Psoas muscle (tissue), 8 donors: Measurements from ENCODE around the gene SULF2. TPM values are rescaled to one million over a fixed set of nuclear protein-coding genes. Genes with fewer than 3 reads are reported as not detected.

ENCODE experiments used
- ATAC-seq, 4 donors: fragments of 200-7000 bp; cut with Tn5 transposase; one replicate each; pipeline ENCODE4 v1.9.1; 2020; ENCODE audit warnings: moderate library complexity in 3 of 4, mild to moderate bottlenecking in 2 of 4
- DNase-seq, 2 donors: peaks; one replicate each; pipeline ENCODE4 v3.0.0-alpha.2; 2020
- H3K27ac ChIP-seq: fragments of 200-600 bp; one replicate; pipeline ENCODE4 v1.8.0; 2022
- H3K27me3 ChIP-seq, 3 donors: fragments of 200-600 bp in 1 of 3; one replicate each; pipeline versions ENCODE4 v1.6.1 to v1.8.0; 2013 to 2022; ENCODE audit warnings: low read length in 2 of 3, mild to moderate bottlenecking in 2 of 3, moderate library complexity in 1 of 3; ENCODE audit not compliant: insufficient read depth in 3 of 3
- H3K36me3 ChIP-seq, 2 donors: fragments of 200-600 bp in 1 of 2; one replicate each; pipeline versions ENCODE4 v1.6.1 to v1.8.0; 2013 to 2022; ENCODE audit warnings: low read depth in 1 of 2, mild to moderate bottlenecking in 1 of 2, moderate library complexity in 1 of 2; ENCODE audit not compliant: insufficient read depth in 1 of 2
- H3K4me1 ChIP-seq: fragments of 200-600 bp; one replicate; pipeline ENCODE4 v1.8.0; 2022
- H3K4me3 ChIP-seq: fragments of 200-600 bp; one replicate; pipeline ENCODE4 v1.8.0; 2022; ENCODE audit warnings: mild to moderate bottlenecking
- H3K9me3 ChIP-seq: fragments of 200-600 bp; one replicate; pipeline ENCODE4 v1.8.0; 2022
- CTCF ChIP-seq: fragments of 200-600 bp; IDR thresholded peaks from one replicate; pipeline ENCODE4 v1.8.0; 2022; ENCODE audit warnings: antibody characterized with exemption
- WGBS, 3 donors: extraction: QIAGEN DNeasy Blood & Tissue Kit; methylation state at CpG; one replicate each; pipeline versions ENCODE4 v1.1.6 to v1.1.7; 2013; 5-methylcytosine and 5-hydroxymethylcytosine counted together
- intact Hi-C, 2 donors: fragments of 100-400 bp; cut with DNase I; formaldehyde crosslinking; loops; one replicate each; pipeline versions ENCODE4 v1.11.0 to v1.14.2; 2022
- polyA plus RNA-seq, 3 donors: library from polyadenylated mRNA; stranded (reverse); fragments of 200-250 nt; gene quantifications; one replicate each; pipeline ENCODE4 v1.2.3, GENCODE V29; 2013
- total RNA-seq, 4 donors: library from RNA; stranded (reverse); fragmentation: NEBNext Ultra II Directional in 2 of 4; extraction: Animal tissue kit (Norgen Biotek cat#: 25700) in 2 of 4; gene quantifications; one replicate each; pipeline versions ENCODE4 v1.2.1 to v1.2.4, GENCODE V29; 2021 to 2023
- donor health status: healthy with polysubstance abuse.
- donor health status: DM: no; HTN: no; CAD: no; lungs with moderate emphysema.
- donor health status: Bipolar disorder and iron deficiency.
- donor health status: healthy.
- donor health status: DM: yes; HTN: yes; CAD: no.
- donor health status: DM: no; HTN: no; CAD: no.
- donor health status: DM: no; HTN: no; CAD: no.
- donor health status: DM: yes; HTN: yes; CAD: no.

Gene SULF2
- total and polyA plus RNA-seq, 7 donors = 5.3 to 23.3 (median 11.6) TPM

GRCh38 chr20:47765271-47765670 lies 20.0 kb downstream of the SULF2 start:
- no peak overlapping the region for H3K27ac ChIP-seq
- 84 to 92% (median 85%) methylated on average over 7 of the region's 7 CpGs for WGBS, 3 donors

GRCh38 chr20:47764154-47764733 lies 21.0 kb downstream of the SULF2 start:
- Histone ChIP-seq H3K27me3 (peaks cover 0 to 25% (median 3%) of the 10 kb centered on the region in 3 donors), H3K9me3 (no peaks in the 10 kb centered on the region), H3K4me3 (no peak overlapping the region), H3K27ac (no peak overlapping the region), H3K4me1 (no peaks in the 10 kb centered on the region), H3K36me3 (no peaks in the 10 kb centered on the region)
- no peak for TF ChIP-seq CTCF
- intact Hi-C loops = no loop called here
- WGBS, 3 donors = 79 to 93% (median 88%) methylated on average over 8 of the region's 8 CpGs
- no peak for DNase-seq
- ATAC-seq = no peak

More at GRCh38 chr20:47765271-47765670, 20.0 kb downstream of the SULF2 start:
- Histone ChIP-seq H3K4me1 (no peaks in the 10 kb centered on the region), H3K9me3 (no peaks in the 10 kb centered on the region), H3K27me3 (peaks cover 0 to 19% (median 3%) of the 10 kb centered on the region in 3 donors), H3K4me3 (no peak overlapping the region), H3K36me3 (no peaks in the 10 kb centered on the region)
- TF ChIP-seq CTCF = no peak
- intact Hi-C loops = no loop called here
- DNase-seq = no peak
- no peak for ATAC-seq

GRCh38 chr20:47762699-47763268 lies 22.5 kb downstream of the SULF2 start:
- intact Hi-C loops = no loop called here
- no peak for TF ChIP-seq CTCF
- Histone ChIP-seq H3K36me3 (no peaks in the 10 kb centered on the region), H3K27ac (no peak overlapping the region), H3K4me3 (no peak overlapping the region), H3K27me3 (peaks cover 0 to 26% (median 3%) of the 10 kb centered on the region in 3 donors), H3K4me1 (no peaks in the 10 kb centered on the region), H3K9me3 (no peaks in the 10 kb centered on the region)
- WGBS, 3 donors = 10 to 21% (median 16%) methylated on average over 13 of the region's 13 CpGs
- DNase-seq (peak in 1 of 2 donors; percentile 34), ATAC-seq (no peak)

GRCh38 chr20:47761482-47762047 lies 23.7 kb downstream of the SULF2 start:
- DNase-seq (no peak), ATAC-seq (no peak)
- Histone ChIP-seq H3K4me3 (no peak overlapping the region), H3K36me3 (no peaks in the 10 kb centered on the region), H3K27ac (no peak overlapping the region), H3K4me1 (no peaks in the 10 kb centered on the region), H3K27me3 (peaks cover 0 to 35% (median 3%) of the 10 kb centered on the region in 3 donors), H3K9me3 (no peaks in the 10 kb centered on the region)
- 45 to 55% (median 50%) methylated on average over 11 of the region's 11 CpGs for WGBS, 3 donors
- intact Hi-C loops = no loop called here
- TF ChIP-seq CTCF = no peak
